Kidney (tissue), 14 donors: ENCODE data around the gene PAGE2B. TPM values are rescaled to one million over a fixed set of nuclear protein-coding genes. Genes with fewer than 3 reads are reported as not detected.

Source experiments
- DNase-seq, 5 donors: peaks; one replicate each; pipeline ENCODE4 v3.0.0-alpha.2; 2013 to 2020
- FAIRE-seq: peaks from 2 replicates; lab custom pipeline; 2012; peaks lifted over from hg19 to GRCh38; lab: Jason Lieb, UNC
- H3K27ac ChIP-seq, 2 donors: one replicate each; pipeline ENCODE4 v1.7.0; 2013; ENCODE audit warnings: low read depth in 2 of 2, low read length in 2 of 2, inconsistent platforms in 1 of 2
- H3K27me3 ChIP-seq: one replicate; pipeline ENCODE4 v1.7.1; 2013; ENCODE audit warnings: low read length, inconsistent platforms; ENCODE audit not compliant: control insufficient read depth, insufficient read depth
- H3K36me3 ChIP-seq, 3 donors: one replicate each; pipeline versions ENCODE4 v1.7.0 to v1.7.1; 2013; ENCODE audit warnings: low read length in 3 of 3, control low read depth in 1 of 3, inconsistent platforms in 1 of 3; ENCODE audit not compliant: insufficient read depth in 3 of 3, control insufficient read depth in 2 of 3
- H3K4me1 ChIP-seq, 3 donors: one replicate each; pipeline versions ENCODE4 v1.7.0 to v1.7.1; 2013; ENCODE audit warnings: low read length in 3 of 3, inconsistent platforms in 1 of 3, low read depth in 1 of 3; ENCODE audit not compliant: control insufficient read depth in 2 of 3, insufficient read depth in 2 of 3
- H3K4me3 ChIP-seq, 3 donors: one replicate each; pipeline versions ENCODE4 v1.7.0 to v1.8.1; 2013; ENCODE audit warnings: low read length in 3 of 3, control low read depth in 1 of 3, inconsistent platforms in 1 of 3
- H3K9ac ChIP-seq, 3 donors: one replicate each; pipeline versions ENCODE4 v1.7.0 to v1.7.1; 2013; ENCODE audit warnings: low read length in 3 of 3, control low read depth in 1 of 3, inconsistent platforms in 1 of 3
- H3K9me3 ChIP-seq, 3 donors: one replicate each; pipeline versions ENCODE4 v1.7.0 to v1.7.1; 2013; ENCODE audit warnings: low read length in 3 of 3, control low read depth in 1 of 3, inconsistent platforms in 1 of 3; ENCODE audit not compliant: control insufficient read depth in 2 of 3, insufficient read depth in 1 of 3
- intact Hi-C: fragments of 100-400 bp; cut with DNase I; formaldehyde crosslinking; loops from one replicate; pipeline ENCODE4 v1.11.1; 2022
- polyA plus RNA-seq: library from polyadenylated mRNA; stranded (reverse); fragments of 350-450 nt; fragmentation: Illumina TruSeq; extraction: RNeasy Lipid Tissue Mini Kit (QIAGEN cat#74804); gene quantifications from one replicate; pipeline ENCODE4 v1.2.3, GENCODE V29; 2014; ENCODE audit warnings: low read depth, low replicate concordance; ENCODE audit not compliant: insufficient read depth
- total RNA-seq: library from RNA; stranded (reverse); fragmentation: NEBNext Ultra II Directional; extraction: Animal tissue kit (Norgen Biotek cat#: 25700); gene quantifications from one replicate; pipeline ENCODE4 v1.2.1, GENCODE V29; 2021
- TF ChIP-seq, protein P1 (sequence below): IDR thresholded peaks from 3 replicates; pipeline ENCODE4 v1.5.1; 2012; ENCODE audit warnings: mild to moderate bottlenecking, moderate library complexity, borderline replicate concordance; ENCODE audit not compliant: insufficient read depth; ENCODE audit errors: extremely low read depth
- donor health status: control.
- donor health status: control.
- donor health status: control.
- donor health status: control.
- donor health status: control.
- donor health status: DM: yes; HTN: yes; CAD: no.
- donor health status: Normal renal cell carcinoma (clear cell type).

The PAGE2B gene
- total and polyA plus RNA-seq, 2 donors from 2014 or later = not detected

DNA sequence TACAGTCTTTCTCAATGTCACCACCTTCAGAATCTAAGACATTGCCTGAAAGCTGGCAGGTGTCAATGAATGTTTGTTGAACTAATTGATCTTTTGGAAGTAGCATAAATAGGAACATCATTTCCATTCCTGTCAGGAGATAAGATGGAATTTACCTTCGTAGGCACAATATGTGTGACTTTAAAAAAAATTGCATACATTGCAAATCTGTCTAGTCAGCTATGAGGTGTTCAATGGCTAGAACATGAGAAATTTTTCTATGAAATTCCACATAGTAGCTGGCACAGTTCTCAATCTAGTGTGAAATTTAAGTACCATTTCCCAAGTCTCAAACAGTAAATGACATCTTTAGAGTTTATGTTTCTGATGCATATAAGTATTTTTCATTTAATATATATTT is 24.3 kb downstream of the PAGE2B start:
- Histone ChIP-seq H3K4me3 (no peak overlapping the region), H3K27ac (no peak overlapping the region), H3K36me3 (no peaks in the 10 kb centered on the region), H3K27me3 (no peaks in the 10 kb centered on the region), H3K9ac (no peak overlapping the region), H3K9me3 (no peaks in the 10 kb centered on the region), H3K4me1 (no peaks in the 10 kb centered on the region)
- FAIRE-seq (no peak), DNase-seq (no peak)
- TF ChIP-seq, protein P1, sequence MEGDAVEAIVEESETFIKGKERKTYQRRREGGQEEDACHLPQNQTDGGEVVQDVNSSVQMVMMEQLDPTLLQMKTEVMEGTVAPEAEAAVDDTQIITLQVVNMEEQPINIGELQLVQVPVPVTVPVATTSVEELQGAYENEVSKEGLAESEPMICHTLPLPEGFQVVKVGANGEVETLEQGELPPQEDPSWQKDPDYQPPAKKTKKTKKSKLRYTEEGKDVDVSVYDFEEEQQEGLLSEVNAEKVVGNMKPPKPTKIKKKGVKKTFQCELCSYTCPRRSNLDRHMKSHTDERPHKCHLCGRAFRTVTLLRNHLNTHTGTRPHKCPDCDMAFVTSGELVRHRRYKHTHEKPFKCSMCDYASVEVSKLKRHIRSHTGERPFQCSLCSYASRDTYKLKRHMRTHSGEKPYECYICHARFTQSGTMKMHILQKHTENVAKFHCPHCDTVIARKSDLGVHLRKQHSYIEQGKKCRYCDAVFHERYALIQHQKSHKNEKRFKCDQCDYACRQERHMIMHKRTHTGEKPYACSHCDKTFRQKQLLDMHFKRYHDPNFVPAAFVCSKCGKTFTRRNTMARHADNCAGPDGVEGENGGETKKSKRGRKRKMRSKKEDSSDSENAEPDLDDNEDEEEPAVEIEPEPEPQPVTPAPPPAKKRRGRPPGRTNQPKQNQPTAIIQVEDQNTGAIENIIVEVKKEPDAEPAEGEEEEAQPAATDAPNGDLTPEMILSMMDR = no peak
- intact Hi-C loops = no loop called here

DNA sequence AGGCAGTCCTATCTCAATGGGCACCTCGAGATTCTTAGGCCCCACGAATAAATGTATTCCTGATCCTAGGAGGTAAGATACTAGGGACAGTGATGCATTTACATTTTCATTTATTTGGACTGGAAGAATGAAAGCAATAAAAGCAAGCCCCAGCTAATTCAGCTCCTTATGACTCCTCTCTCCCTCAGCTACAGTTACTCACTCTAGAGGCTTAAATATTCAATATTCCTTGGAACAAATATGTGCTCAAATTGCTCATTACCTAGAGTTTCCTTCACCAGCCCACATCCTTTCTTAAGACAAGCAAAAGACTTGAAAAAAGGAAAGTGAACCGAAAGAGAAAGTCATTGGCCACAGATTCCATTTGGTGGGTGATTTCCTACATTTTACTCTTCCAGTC is 27.9 kb downstream of the PAGE2B start:
- Histone ChIP-seq H3K4me3 (no peak overlapping the region), H3K36me3 (no peaks in the 10 kb centered on the region), H3K9me3 (no peaks in the 10 kb centered on the region), H3K27me3 (no peaks in the 10 kb centered on the region), H3K9ac (no peak overlapping the region), H3K4me1 (no peaks in the 10 kb centered on the region), H3K27ac (no peak overlapping the region)
- intact Hi-C loops = no loop called here
- FAIRE-seq (no peak), DNase-seq (no peak)
- TF ChIP-seq, protein P1 = no peak

GRCh38 chrX:55107262-55107661 is 32.4 kb downstream of the PAGE2B start:
- Histone ChIP-seq H3K9me3 (no peaks in the 10 kb centered on the region), H3K9ac (no peak overlapping the region), H3K36me3 (no peaks in the 10 kb centered on the region), H3K4me3 (no peak overlapping the region), H3K27ac (no peak overlapping the region), H3K4me1 (no peaks in the 10 kb centered on the region), H3K27me3 (no peaks in the 10 kb centered on the region)
- intact Hi-C loops = no loop called here
- FAIRE-seq = no peak
- no peak for DNase-seq
- TF ChIP-seq, protein P1 = no peak

DNA sequence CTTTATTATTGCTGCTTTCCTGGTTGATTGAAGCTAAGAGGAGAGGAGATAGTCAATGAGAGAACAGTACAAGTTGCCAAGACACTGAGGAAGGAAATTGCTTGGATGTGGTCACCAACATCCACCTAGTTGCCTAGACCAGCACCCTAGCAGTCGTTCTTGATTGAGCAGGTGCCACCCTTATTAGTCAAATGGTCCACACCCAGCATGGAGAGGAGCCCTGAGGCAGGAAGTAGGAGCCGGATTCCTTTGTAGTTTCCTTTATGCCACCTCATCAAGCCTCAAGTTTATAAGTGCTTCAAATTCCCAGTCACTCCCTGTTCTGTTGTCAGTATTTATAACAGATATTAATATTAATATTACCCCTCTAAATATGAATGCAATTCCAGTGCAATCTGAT is 33.1 kb downstream of the PAGE2B start:
- intact Hi-C loops = no loop called here
- Histone ChIP-seq H3K9ac (no peak overlapping the region), H3K9me3 (no peaks in the 10 kb centered on the region), H3K4me3 (no peak overlapping the region), H3K4me1 (no peaks in the 10 kb centered on the region), H3K27ac (no peak overlapping the region), H3K27me3 (no peaks in the 10 kb centered on the region), H3K36me3 (no peaks in the 10 kb centered on the region)
- TF ChIP-seq, protein P1 = no peak
- no peak for FAIRE-seq
- no peak for DNase-seq
